GM23248 (cell line): ENCODE results near the gene CCM2L. TPM values are rescaled to one million over a fixed set of nuclear protein-coding genes. Genes with fewer than 3 reads are reported as not detected.

Experiments used
- DNase-seq: peaks from one replicate; pipeline ENCODE4 v3.0.0-alpha.2; 2015
- H2AFZ ChIP-seq: fragments of 200-600 bp; sonication (generic); 2 replicates; pipeline ENCODE4 v1.6.1; 2016; ENCODE audit warnings: antibody characterized with exemption
- H3F3A ChIP-seq: fragments of 200-600 bp; sonication (generic); 2 replicates; pipeline ENCODE4 v1.6.1; 2016; ENCODE audit warnings: mild to moderate bottlenecking, antibody characterized with exemption, mixed run types; ENCODE audit not compliant: insufficient read depth
- H3K27ac ChIP-seq: fragments of 200-600 bp; sonication (generic); 2 replicates; pipeline ENCODE4 v1.5.1; 2016; ENCODE audit warnings: mild to moderate bottlenecking
- H3K27me3 ChIP-seq: fragments of 200-600 bp; sonication (generic); replicated peaks from 2 replicates; pipeline ENCODE4 v1.6.1; 2016; ENCODE audit warnings: mild to moderate bottlenecking; ENCODE audit not compliant: insufficient read depth
- H3K36me3 ChIP-seq: fragments of 200-600 bp; sonication (generic); 2 replicates; pipeline ENCODE4 v1.6.1; 2016; ENCODE audit warnings: low read depth, mild to moderate bottlenecking
- H3K4me1 ChIP-seq: fragments of 200-600 bp; sonication (generic); 2 replicates; pipeline ENCODE4 v1.6.1; 2016; ENCODE audit warnings: mild to moderate bottlenecking; ENCODE audit not compliant: insufficient read depth
- H3K4me2 ChIP-seq: fragments of 200-600 bp; sonication (generic); one replicate; pipeline ENCODE4 v1.6.1; 2016; ENCODE audit warnings: mild to moderate bottlenecking; ENCODE audit not compliant: unreplicated experiment
- H3K4me3 ChIP-seq: fragments of 200-600 bp; sonication (generic); 2 replicates; pipeline ENCODE4 v1.5.1; 2016; ENCODE audit warnings: mild to moderate bottlenecking
- H3K79me2 ChIP-seq: fragments of 200-600 bp; sonication (generic); 2 replicates; pipeline ENCODE4 v1.6.1; 2016; ENCODE audit warnings: mild to moderate bottlenecking; ENCODE audit not compliant: insufficient read depth
- H3K9ac ChIP-seq: fragments of 200-600 bp; sonication (generic); 2 replicates; pipeline ENCODE4 v1.6.1; 2016; ENCODE audit warnings: mild to moderate bottlenecking
- H3K9me2 ChIP-seq: fragments of 200-600 bp; sonication (generic); 2 replicates; pipeline ENCODE4 v1.6.1; 2016; ENCODE audit warnings: mixed run types, mild to moderate bottlenecking, moderate library complexity; ENCODE audit not compliant: insufficient read depth
- H3K9me3 ChIP-seq: fragments of 200-600 bp; sonication (generic); one replicate; pipeline ENCODE4 v1.6.1; 2017; ENCODE audit warnings: low read depth
- H4K20me1 ChIP-seq: fragments of 200-600 bp; sonication (generic); 2 replicates; pipeline ENCODE4 v1.6.0; 2016; ENCODE audit not compliant: insufficient read depth
- EZH2 ChIP-seq: fragments of 200-600 bp; sonication (generic); IDR thresholded peaks from 2 replicates; pipeline ENCODE4 v1.6.1; 2018; ENCODE audit warnings: antibody characterized with exemption, mild to moderate bottlenecking; ENCODE audit not compliant: insufficient read depth, poor library complexity, severe bottlenecking
- EZH2phosphoT487 ChIP-seq: fragments of 200-600 bp; sonication (generic); IDR thresholded peaks from 2 replicates; pipeline ENCODE4 v1.6.1; 2018; ENCODE audit warnings: antibody characterized with exemption, moderate library complexity, mild to moderate bottlenecking, low read depth; ENCODE audit not compliant: insufficient read depth
- WGBS, 2 experiments: methylation state at CpG; one replicate each; pipeline ENCODE4 v1.1.6; 2015 to 2017; ENCODE audit warnings: low lambda C conversion rate in 2 of 2, low coverage in 1 of 2; ENCODE audit errors: missing lambda C conversion rate in 2 of 2; 5-methylcytosine and 5-hydroxymethylcytosine counted together
- in situ Hi-C: fragments of 300-500 bp; cut with MboI; formaldehyde crosslinking; loops from 2 replicates; pipeline ENCODE4 v1.15.0; 2020
- polyA plus RNA-seq: library from polyadenylated mRNA; unstranded; fragments of >200 nt; fragmentation: Nextera tagmentation; extraction: Ambion mirVana; gene quantifications from 2 replicates; pipeline ENCODE4 v1.2.1, GENCODE V29; 2016
- total RNA-seq: library from RNA; depleted of rRNA; stranded (reverse); fragments of >200 nt; shearing (Covaris generic); gene quantifications from 2 replicates; pipeline ENCODE4 v1.2.3, GENCODE V29; 2014; rRNA removed

The CCM2L gene
- total RNA-seq (not detected in 2 replicates), polyA plus RNA-seq (not detected in 2 replicates)

- H3K79me2 ChIP-seq, result no peaks in the 10 kb centered on the region
- no peaks in the 10 kb centered on the region for H3F3A ChIP-seq
- H3K9me3 ChIP-seq, result no peaks in the 10 kb centered on the region
- in situ Hi-C loops, result no loop called here
- DNase-seq, result no peak
- no peaks in the 10 kb centered on the region for H3K4me1 ChIP-seq
- H3K27me3 ChIP-seq, result peaks cover 43% of the 10 kb centered on the region; the same call in 1 of the 2 replicates
- no peak within 1 kb of the TSS for H3K27ac ChIP-seq
- no peak within 1 kb of the TSS for H3K4me3 ChIP-seq
- H4K20me1 ChIP-seq, result no peaks in the 10 kb centered on the region
- no peak within 1 kb of the TSS for H3K4me2 ChIP-seq
- WGBS, 2 experiments, result 36 to 42% methylated on average over 2 of the region's 2 CpGs
- H2AFZ ChIP-seq, result no peak within 1 kb of the TSS
- H3K36me3 ChIP-seq, result no peaks in the 10 kb centered on the region
- no peak for TF ChIP-seq EZH2phosphoT487
- H3K9me2 ChIP-seq, result no peaks in the 10 kb centered on the region
- H3K9ac ChIP-seq, result no peak within 1 kb of the TSS
These were observed at the start of gene CCM2L for GRCh38 chr20:32010101-32010500. Gene CCM2L (plus strand): TSS chr20:32010438. CDS start chr20:32010455, 17 bp downstream.

GRCh38 chr20:31962761-31963160 lies 47.5 kb upstream of the CCM2L start:
- in situ Hi-C loops, result no loop called here
- no peaks in the 10 kb centered on the region for H3F3A ChIP-seq
- H3K9me3 ChIP-seq, result no peaks in the 10 kb centered on the region
- no peaks in the 10 kb centered on the region for H3K4me1 ChIP-seq
- H3K27me3 ChIP-seq, result peaks cover 60% of the 10 kb centered on the region
- H4K20me1 ChIP-seq, result no peaks in the 10 kb centered on the region
- H2AFZ ChIP-seq, result no peak overlapping the region
- DNase-seq, result no peak
- no peaks in the 10 kb centered on the region for H3K9me2 ChIP-seq
- no peaks in the 10 kb centered on the region for H3K36me3 ChIP-seq
- 0 to 4% methylated on average over 2 of the region's 2 CpGs for WGBS, 2 experiments
- no peak overlapping the region for H3K4me2 ChIP-seq
- H3K9ac ChIP-seq, result no peak overlapping the region
- no peak overlapping the region for H3K4me3 ChIP-seq
- no peak overlapping the region for H3K27ac ChIP-seq
- no peak for TF ChIP-seq EZH2
- no peak for TF ChIP-seq EZH2phosphoT487
- no peaks in the 10 kb centered on the region for H3K79me2 ChIP-seq

- H3K9ac ChIP-seq, result no peak overlapping the region
- TF ChIP-seq EZH2phosphoT487 (no peak), EZH2 (no peak)
- no peaks in the 10 kb centered on the region for H3K9me2 ChIP-seq
- H3K27ac ChIP-seq, result no peak overlapping the region
- 23 to 26% methylated on average over 6 of the region's 6 CpGs for WGBS, 2 experiments
- peaks cover 58% of the 10 kb centered on the region for H3K27me3 ChIP-seq
- H3F3A ChIP-seq, result no peaks in the 10 kb centered on the region
- no peaks in the 10 kb centered on the region for H3K4me1 ChIP-seq
- no peak overlapping the region for H3K4me2 ChIP-seq
- no peaks in the 10 kb centered on the region for H3K36me3 ChIP-seq
- in situ Hi-C loops, result no loop called here
- DNase-seq, result no peak
- H3K79me2 ChIP-seq, result no peaks in the 10 kb centered on the region
- H4K20me1 ChIP-seq, result no peaks in the 10 kb centered on the region
- H3K9me3 ChIP-seq, result no peaks in the 10 kb centered on the region
- H2AFZ ChIP-seq, result no peak overlapping the region
- no peak overlapping the region for H3K4me3 ChIP-seq
These were observed 46.3 kb upstream of the CCM2L start for GRCh38 chr20:31963889-31964288.

- H3K4me2 ChIP-seq, result no peak overlapping the region
- H3K79me2 ChIP-seq, result no peaks in the 10 kb centered on the region
- H3K4me3 ChIP-seq, result no peak overlapping the region
- TF ChIP-seq EZH2phosphoT487 (no peak), EZH2 (no peak)
- H3K9me3 ChIP-seq, result no peaks in the 10 kb centered on the region
- H3K36me3 ChIP-seq, result no peaks in the 10 kb centered on the region
- WGBS, 2 experiments, result 1 to 2% methylated on average over 5 of the region's 5 CpGs
- no peak overlapping the region for H3K27ac ChIP-seq
- H3K9me2 ChIP-seq, result no peaks in the 10 kb centered on the region
- no peak overlapping the region for H3K9ac ChIP-seq
- DNase-seq, result no peak
- no peaks in the 10 kb centered on the region for H4K20me1 ChIP-seq
- H3K27me3 ChIP-seq, result peaks cover 58% of the 10 kb centered on the region
- H3F3A ChIP-seq, result no peaks in the 10 kb centered on the region
- no peak overlapping the region for H2AFZ ChIP-seq
- in situ Hi-C loops, result no loop called here
- no peaks in the 10 kb centered on the region for H3K4me1 ChIP-seq
These were observed 43.1 kb upstream of the CCM2L start for GRCh38 chr20:31966991-31967655.
